GM12878 (cell line): Measurements from ENCODE around the gene LRRC8B.

Experiments used
- NFYB ChIP-seq: IDR thresholded peaks from 2 replicates; pipeline ENCODE4 v1.6.1; 2011; ENCODE audit warnings: low read depth, mild to moderate bottlenecking, low read length, improper control_type of control experiment, moderate library complexity; ENCODE audit not compliant: insufficient read depth
- RAD21 ChIP-seq: IDR thresholded peaks from 2 replicates; pipeline ENCODE4 v1.6.1; 2011; ENCODE audit warnings: mild to moderate bottlenecking, low read depth, low read length, moderate library complexity; ENCODE audit not compliant: insufficient read depth
- RBBP5 ChIP-seq: fragments of 200-600 bp; sonication (generic); conservative IDR thresholded peaks from 2 replicates; pipeline ENCODE4 v1.6.1; 2016

DNA sequence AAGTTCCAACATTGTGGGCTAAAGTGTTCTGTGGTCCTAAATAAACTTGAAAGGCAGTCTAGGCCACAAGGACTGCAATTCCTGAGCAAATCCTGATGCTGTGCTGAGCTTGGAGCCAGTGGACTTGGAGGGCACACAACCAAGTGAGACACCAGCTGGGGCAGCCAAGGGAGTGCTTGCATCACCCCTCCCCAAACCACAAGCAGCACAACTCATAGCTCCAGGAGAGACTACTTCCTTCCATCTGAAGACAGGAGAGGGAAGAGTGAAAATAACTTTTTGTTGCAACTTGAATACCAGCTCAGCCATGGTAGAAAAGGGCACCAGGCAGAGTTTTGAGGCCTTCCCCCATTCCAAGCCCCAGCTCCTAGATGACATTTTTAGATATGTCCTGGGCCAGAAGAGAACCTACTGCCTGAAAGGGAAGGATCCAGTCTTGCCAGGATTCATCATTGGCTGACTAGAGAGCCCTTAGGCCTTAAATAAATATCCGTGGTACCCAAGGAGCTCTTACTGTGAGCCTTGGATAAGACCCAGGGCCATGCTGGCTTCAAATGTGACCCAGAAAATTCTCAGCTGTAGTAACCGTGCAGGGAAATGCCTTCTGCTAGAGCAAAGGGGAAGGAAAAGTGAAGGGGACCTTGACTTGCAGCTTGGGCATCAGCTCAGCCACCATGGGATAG is 35.4 kb upstream of the LRRC8B start:
- TF ChIP-seq RAD21 (no peak), RBBP5 (no peak), NFYB (no peak)
